ENCODE data around the gene SLC1A7. TPM values are rescaled to one million over a fixed set of nuclear protein-coding genes. Genes with fewer than 3 reads are reported as not detected.

SLC1A7 gene
- total and polyA plus RNA-seq, 3 donors from 2014 or later, result 0.32 to 1.2 (median 0.47) TPM

DNA sequence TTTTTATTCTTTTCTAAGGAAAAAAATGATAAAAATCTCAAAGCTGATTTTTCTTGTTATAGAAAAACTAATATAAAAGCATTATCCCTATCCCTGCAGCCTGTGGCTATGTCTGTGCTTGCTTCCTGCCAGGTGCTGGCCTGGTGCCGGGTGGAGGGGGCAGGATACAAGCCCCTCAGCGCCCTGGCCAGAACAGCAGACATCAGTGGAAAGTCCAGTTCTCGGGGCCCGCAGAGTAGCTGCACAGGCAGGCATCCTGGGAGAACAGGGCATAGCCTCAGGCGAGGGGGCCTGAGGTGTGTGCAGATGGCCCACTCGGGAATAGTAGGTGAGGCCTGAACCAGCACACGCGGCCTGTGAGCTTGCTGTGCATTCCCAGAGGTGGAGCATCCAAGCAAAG is 57.0 kb downstream of the SLC1A7 start:
- no peak overlapping the region for H3K27ac ChIP-seq
- H3K36me3 ChIP-seq (ENCODE audit: low read depth, missing control alignments), result no peaks in the 10 kb centered on the region
- DNase-seq, result no peak
- H3K9me3 ChIP-seq, result no peaks in the 10 kb centered on the region
- no peaks in the 10 kb centered on the region for H3K27me3 ChIP-seq
- peaks cover 3% of the 10 kb centered on the region for H3K4me1 ChIP-seq
- whole genome bisulfite sequencing, 2 donors, result 88 to 93% methylated on average over 8 of the region's 8 CpGs
- intact Hi-C loops (cut with DNase I; ENCODE audit: low total_unique reads), result no loop called here
- no peak overlapping the region for H3K4me3 ChIP-seq
- TF ChIP-seq POLR2A (IDR thresholded peaks at IDR 0.05) (no peak), CTCF (IDR thresholded peaks at IDR 0.05) (no peak)

DNA sequence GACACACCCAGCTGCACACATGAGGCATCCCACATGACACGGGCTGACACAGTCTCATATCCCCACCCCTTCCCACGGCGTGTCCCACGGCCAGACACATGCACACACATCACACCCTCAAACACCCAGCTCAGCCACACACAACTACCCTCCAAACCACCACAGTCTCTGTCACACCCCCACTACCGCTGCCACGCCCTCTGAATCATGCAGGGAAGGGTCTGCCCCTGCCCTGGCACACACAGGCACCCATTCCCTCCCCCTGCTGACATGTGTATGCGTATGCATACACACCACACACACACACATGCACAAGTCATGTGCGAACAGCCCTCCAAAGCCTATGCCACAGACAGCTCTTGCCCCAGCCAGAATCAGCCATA is 57.9 kb downstream of the SLC1A7 start:
- no peaks in the 10 kb centered on the region for H3K9me3 ChIP-seq
- TF ChIP-seq POLR2A (IDR thresholded peaks at IDR 0.05) (no peak), CTCF (IDR thresholded peaks at IDR 0.05) (no peak)
- no peak overlapping the region for H3K4me3 ChIP-seq
- H3K36me3 ChIP-seq (ENCODE audit: low read depth, missing control alignments), result no peaks in the 10 kb centered on the region
- intact Hi-C loops (cut with DNase I; ENCODE audit: low total_unique reads), result no loop called here
- WGBS, 2 donors, result 92 to 97% methylated on average over 8 of the region's 8 CpGs
- no peak for DNase-seq
- no peaks in the 10 kb centered on the region for H3K27me3 ChIP-seq
- H3K27ac ChIP-seq, result no peak overlapping the region
- peaks cover 3% of the 10 kb centered on the region for H3K4me1 ChIP-seq

GRCh38 chr1:53083636-53084588 is 58.5 kb downstream of the SLC1A7 start:
- intact Hi-C loops (cut with DNase I; ENCODE audit: low total_unique reads), result no loop called here
- Histone ChIP-seq H3K4me1 (peaks cover 3% of the 10 kb centered on the region), H3K36me3 (ENCODE audit: low read depth, missing control alignments) (no peaks in the 10 kb centered on the region), H3K4me3 (no peak overlapping the region), H3K27ac (no peak overlapping the region), H3K9me3 (no peaks in the 10 kb centered on the region), H3K27me3 (no peaks in the 10 kb centered on the region)
- no peak for DNase-seq
- TF ChIP-seq CTCF (IDR thresholded peaks at IDR 0.05), result no peak
- 72 to 73% methylated on average over 15 to 17 of the region's 17 CpGs for WGBS, 2 donors

DNA sequence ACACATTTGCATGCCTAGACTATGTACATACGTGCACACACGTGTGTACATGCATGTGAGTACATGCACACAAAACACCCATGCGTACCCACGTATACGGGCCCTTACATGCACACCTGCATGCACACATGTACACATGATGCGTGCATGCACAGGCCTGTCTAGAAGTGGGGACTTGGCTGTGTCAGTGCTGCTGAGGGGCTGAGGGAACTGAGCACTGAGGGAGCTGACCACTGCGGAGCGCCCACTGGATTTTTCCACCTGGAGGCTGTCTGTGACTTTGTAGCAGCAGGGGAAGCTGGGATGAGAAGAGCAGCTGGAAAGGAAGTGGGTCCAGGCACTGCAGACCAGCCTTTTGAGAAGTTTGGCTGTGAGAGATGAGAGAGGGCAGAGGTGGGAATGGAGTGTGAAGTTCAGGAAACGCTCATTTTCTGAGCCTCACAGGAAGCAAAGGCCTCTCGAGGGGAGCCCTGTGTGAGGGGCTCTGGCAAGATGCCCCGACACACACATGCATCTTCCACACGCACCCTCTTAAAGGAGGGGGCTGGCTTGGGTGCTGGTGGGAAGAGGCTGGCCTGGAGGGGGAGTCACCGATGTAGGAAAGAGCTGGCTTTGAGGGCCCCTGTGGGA is 59.5 kb downstream of the SLC1A7 start:
- intact Hi-C loops (cut with DNase I; ENCODE audit: low total_unique reads), result no loop called here
- no peaks in the 10 kb centered on the region for H3K36me3 ChIP-seq (ENCODE audit: low read depth, missing control alignments)
- H3K27me3 ChIP-seq, result no peaks in the 10 kb centered on the region
- WGBS, 2 donors, result 70 to 73% methylated on average over 13 of the region's 13 CpGs
- TF ChIP-seq CTCF (IDR thresholded peaks at IDR 0.05) (no peak), POLR2A (IDR thresholded peaks at IDR 0.05) (no peak)
- H3K9me3 ChIP-seq, result no peaks in the 10 kb centered on the region
- DNase-seq, result no peak
- no peak overlapping the region for H3K4me3 ChIP-seq
- no peak overlapping the region for H3K27ac ChIP-seq
- H3K4me1 ChIP-seq, result peaks cover 3% of the 10 kb centered on the region

Measured in testis (tissue), 3 donors.